Natural killer cell (primary cell): ENCODE measurements around the gene PIK3IP1. TPM values are rescaled to one million over a fixed set of nuclear protein-coding genes. Genes with fewer than 3 reads are reported as not detected.
A peak's percentile ranks its signal among the peaks of the same experiment; 100 is the strongest.

ENCODE experiments used
- ATAC-seq, 3 donors: fragments of 150-1000 bp in 2 of 3; fragments of 200-7000 bp in 1 of 3; cut with Tn5 transposase; 1 replicate in 1 of 3; 2 replicates in 2 of 3; pipeline ENCODE4 v1.10.0; 2021; ENCODE audit warnings: mild to moderate bottlenecking in 2 of 3, moderate library complexity in 2 of 3
- DNase-seq, 2 donors: peaks; one replicate each; pipeline versions ENCODE4 v3.0.0 to v3.0.0-alpha.2; 2013 to 2021; ENCODE audit warnings: mixed read lengths in 1 of 2
- H3K27ac ChIP-seq: one replicate; pipeline ENCODE4 v1.5.1; 2013; ENCODE audit warnings: mild to moderate bottlenecking, low read length
- H3K27me3 ChIP-seq: one replicate; pipeline ENCODE4 v1.6.1; 2013; ENCODE audit warnings: low read length; ENCODE audit not compliant: control insufficient read depth, insufficient read depth
- H3K36me3 ChIP-seq: one replicate; pipeline ENCODE4 v1.6.1; 2013; ENCODE audit warnings: low read length; ENCODE audit not compliant: control insufficient read depth, insufficient read depth
- H3K4me1 ChIP-seq: one replicate; pipeline ENCODE4 v1.6.1; 2013; ENCODE audit warnings: low read length; ENCODE audit not compliant: control insufficient read depth, insufficient read depth
- H3K4me3 ChIP-seq: one replicate; pipeline ENCODE4 v1.5.1; 2013; ENCODE audit warnings: low read length
- H3K9me3 ChIP-seq: one replicate; pipeline ENCODE4 v1.6.1; 2013; ENCODE audit warnings: low read length; ENCODE audit not compliant: control insufficient read depth, insufficient read depth
- H3K27ac Mint-ChIP-seq, 2 donors: one replicate each; pipeline ENCODE4 v1.8.0; 2022; ENCODE audit warnings: mild to moderate bottlenecking in 2 of 2, mixed read lengths in 2 of 2, moderate library complexity in 1 of 2
- H3K27me3 Mint-ChIP-seq, 2 donors: one replicate each; pipeline ENCODE4 v1.8.0; 2022; ENCODE audit warnings: low read depth in 2 of 2, mixed read lengths in 2 of 2
- H3K36me3 Mint-ChIP-seq: one replicate; pipeline ENCODE4 v1.8.0; 2022; ENCODE audit warnings: mixed read lengths
- H3K4me1 Mint-ChIP-seq, 2 donors: one replicate each; pipeline ENCODE4 v1.8.0; 2022; ENCODE audit warnings: mixed read lengths in 2 of 2
- H3K4me3 Mint-ChIP-seq: one replicate; pipeline ENCODE4 v1.8.0; 2022; ENCODE audit warnings: mild to moderate bottlenecking, moderate library complexity, mixed read lengths
- H3K9me3 Mint-ChIP-seq, 2 donors: one replicate each; pipeline ENCODE4 v1.8.0; 2022; ENCODE audit warnings: mixed read lengths in 2 of 2
- WGBS: methylation state at CpG from one replicate; pipeline ENCODE4 v1.1.7; 2013; ENCODE audit warnings: missing lambda C conversion rate; ENCODE audit not compliant: insufficient coverage; 5-methylcytosine and 5-hydroxymethylcytosine counted together
- intact Hi-C: fragments of 100-400 bp; cut with micrococcal nuclease; formaldehyde crosslinking; loops from one replicate; pipeline ENCODE4 v1.14.2; 2022
- total RNA-seq, 4 donors: library from RNA; stranded (reverse); fragments of 120-200 nt in 1 of 4; gene quantifications; one replicate each; pipeline versions ENCODE4 v1.2.3 to v1.2.4, GENCODE V29; 2013 to 2022
- TF ChIP-seq, protein P1 (sequence below): fragments of 200-600 bp; IDR thresholded peaks from one replicate; pipeline ENCODE4 v1.8.0; 2022; ENCODE audit warnings: antibody characterized with exemption

The PIK3IP1 gene
- total RNA-seq, 3 donors from 2014 or later (not counting 1 experiment from before 2014, with no cell fraction given) = 132 to 180 (median 161) TPM

DNA sequence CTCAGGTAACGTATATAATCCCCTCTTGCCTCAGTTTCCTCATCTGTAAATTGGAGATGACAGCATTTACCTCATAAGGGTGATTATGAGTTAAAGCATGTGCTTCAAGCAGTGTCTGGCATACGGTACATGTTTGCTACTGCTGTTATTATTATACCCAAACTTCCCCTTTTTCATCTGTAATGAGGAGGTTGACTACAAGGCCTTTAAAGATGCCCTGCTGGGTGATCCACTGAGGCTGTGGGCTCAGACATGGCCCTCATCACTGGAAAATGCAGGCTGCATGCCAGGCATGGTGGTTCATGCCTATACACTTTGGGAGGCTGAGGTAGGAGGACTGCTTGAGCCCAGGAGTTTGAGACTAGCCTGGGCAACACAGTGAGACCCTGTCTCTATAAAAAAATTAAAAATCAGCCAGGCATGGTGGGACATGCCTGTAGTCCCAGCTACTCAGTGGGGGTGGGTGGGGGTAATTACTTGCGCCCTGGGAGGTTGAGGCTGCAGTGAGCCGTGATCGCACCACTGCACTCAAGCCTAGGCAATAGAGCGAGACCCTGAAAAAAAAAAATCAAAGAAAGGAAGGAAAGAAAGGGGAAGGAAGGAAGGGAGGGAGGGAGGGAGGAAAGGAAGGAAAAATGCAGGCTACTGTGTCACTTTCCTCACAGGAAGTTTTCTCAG, 4.3 kb downstream of the PIK3IP1 start:
- Mint-ChIP-seq H3K4me3 (peak overlapping the region; percentile 69), H3K4me1 (peaks cover 57 to 59% of the 10 kb centered on the region in 2 donors), H3K27ac (peak overlapping the region; percentile 99), H3K27me3 (no peaks in the 10 kb centered on the region), H3K9me3 (no peaks in the 10 kb centered on the region), H3K36me3 (no peaks in the 10 kb centered on the region)
- peaks cover 70% of the 10 kb centered on the region for H3K4me1 ChIP-seq
- intact Hi-C loops = no loop called here
- 72% methylated on average over 5 of the region's 6 CpGs for WGBS
- peak overlapping the region; percentile 99 for H3K27ac ChIP-seq
- H3K27me3 ChIP-seq = no peaks in the 10 kb centered on the region
- TF ChIP-seq, protein P1, sequence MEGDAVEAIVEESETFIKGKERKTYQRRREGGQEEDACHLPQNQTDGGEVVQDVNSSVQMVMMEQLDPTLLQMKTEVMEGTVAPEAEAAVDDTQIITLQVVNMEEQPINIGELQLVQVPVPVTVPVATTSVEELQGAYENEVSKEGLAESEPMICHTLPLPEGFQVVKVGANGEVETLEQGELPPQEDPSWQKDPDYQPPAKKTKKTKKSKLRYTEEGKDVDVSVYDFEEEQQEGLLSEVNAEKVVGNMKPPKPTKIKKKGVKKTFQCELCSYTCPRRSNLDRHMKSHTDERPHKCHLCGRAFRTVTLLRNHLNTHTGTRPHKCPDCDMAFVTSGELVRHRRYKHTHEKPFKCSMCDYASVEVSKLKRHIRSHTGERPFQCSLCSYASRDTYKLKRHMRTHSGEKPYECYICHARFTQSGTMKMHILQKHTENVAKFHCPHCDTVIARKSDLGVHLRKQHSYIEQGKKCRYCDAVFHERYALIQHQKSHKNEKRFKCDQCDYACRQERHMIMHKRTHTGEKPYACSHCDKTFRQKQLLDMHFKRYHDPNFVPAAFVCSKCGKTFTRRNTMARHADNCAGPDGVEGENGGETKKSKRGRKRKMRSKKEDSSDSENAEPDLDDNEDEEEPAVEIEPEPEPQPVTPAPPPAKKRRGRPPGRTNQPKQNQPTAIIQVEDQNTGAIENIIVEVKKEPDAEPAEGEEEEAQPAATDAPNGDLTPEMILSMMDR = no peak
- ATAC-seq = no peak
- H3K36me3 ChIP-seq = peaks cover 42% of the 10 kb centered on the region
- H3K9me3 ChIP-seq = no peaks in the 10 kb centered on the region
- H3K4me3 ChIP-seq = no peak overlapping the region
- DNase-seq = peak in 1 of 2 donors; percentile 8

DNA sequence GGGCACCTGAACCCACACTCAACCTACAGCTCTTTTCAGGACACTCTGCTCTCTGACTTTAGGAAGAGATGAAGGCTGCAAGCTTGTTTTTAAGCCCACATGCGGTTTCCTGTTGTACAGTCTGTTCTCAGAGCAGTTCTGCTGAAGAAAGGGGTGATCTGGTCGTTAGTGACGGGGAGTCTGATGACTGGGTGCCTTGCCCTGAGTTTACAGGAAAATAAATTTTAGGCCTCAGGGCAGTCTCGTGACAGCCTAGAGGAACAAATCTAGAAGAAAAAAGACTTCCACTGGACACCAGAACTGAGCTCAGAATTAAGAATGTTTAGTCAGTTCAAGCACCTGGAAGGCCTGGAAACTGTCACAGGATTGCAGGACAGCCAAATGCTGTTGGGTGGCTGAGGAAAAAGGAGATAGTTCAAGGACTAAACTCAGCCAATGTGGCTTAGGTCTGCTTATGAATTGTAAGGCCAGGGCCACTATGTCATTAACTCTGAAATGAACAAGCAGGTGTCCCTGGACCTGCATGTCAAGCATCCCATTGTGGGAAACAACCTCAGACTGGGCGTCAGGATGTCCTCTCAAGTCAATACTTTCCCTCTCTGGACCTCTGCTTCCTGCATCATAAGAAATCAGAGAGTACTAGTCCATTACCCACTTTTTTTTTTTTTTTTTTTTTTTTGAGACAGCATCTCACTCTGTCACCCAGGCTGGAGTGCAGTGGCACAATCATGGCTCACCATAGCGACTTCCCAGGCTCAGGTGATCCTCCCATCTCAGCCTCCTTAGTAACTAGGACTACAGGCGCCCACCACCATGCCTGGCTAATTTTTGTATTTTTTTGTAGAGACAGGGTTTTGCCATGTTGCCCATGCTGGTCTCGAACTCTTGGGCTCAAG, 5.7 kb downstream of the PIK3IP1 start:
- H3K27ac ChIP-seq = peak overlapping the region; percentile 99
- Mint-ChIP-seq H3K4me1 (peaks cover 45 to 49% of the 10 kb centered on the region in 2 donors), H3K36me3 (no peaks in the 10 kb centered on the region), H3K27me3 (no peaks in the 10 kb centered on the region), H3K9me3 (no peaks in the 10 kb centered on the region), H3K27ac (peak overlapping the region; percentile 99), H3K4me3 (peak overlapping the region; percentile 74)
- H3K9me3 ChIP-seq = no peaks in the 10 kb centered on the region
- intact Hi-C loops = no loop called here
- H3K4me1 ChIP-seq = peaks cover 59% of the 10 kb centered on the region
- ATAC-seq (peak; percentile 11 to 26 (median 13)), DNase-seq (peak; percentile 30 to 86)
- 38% methylated on average over 8 of the region's 8 CpGs for WGBS
- TF ChIP-seq, protein P1 = no peak
- no peaks in the 10 kb centered on the region for H3K27me3 ChIP-seq
- peaks cover 55% of the 10 kb centered on the region for H3K36me3 ChIP-seq
- no peak overlapping the region for H3K4me3 ChIP-seq

DNA sequence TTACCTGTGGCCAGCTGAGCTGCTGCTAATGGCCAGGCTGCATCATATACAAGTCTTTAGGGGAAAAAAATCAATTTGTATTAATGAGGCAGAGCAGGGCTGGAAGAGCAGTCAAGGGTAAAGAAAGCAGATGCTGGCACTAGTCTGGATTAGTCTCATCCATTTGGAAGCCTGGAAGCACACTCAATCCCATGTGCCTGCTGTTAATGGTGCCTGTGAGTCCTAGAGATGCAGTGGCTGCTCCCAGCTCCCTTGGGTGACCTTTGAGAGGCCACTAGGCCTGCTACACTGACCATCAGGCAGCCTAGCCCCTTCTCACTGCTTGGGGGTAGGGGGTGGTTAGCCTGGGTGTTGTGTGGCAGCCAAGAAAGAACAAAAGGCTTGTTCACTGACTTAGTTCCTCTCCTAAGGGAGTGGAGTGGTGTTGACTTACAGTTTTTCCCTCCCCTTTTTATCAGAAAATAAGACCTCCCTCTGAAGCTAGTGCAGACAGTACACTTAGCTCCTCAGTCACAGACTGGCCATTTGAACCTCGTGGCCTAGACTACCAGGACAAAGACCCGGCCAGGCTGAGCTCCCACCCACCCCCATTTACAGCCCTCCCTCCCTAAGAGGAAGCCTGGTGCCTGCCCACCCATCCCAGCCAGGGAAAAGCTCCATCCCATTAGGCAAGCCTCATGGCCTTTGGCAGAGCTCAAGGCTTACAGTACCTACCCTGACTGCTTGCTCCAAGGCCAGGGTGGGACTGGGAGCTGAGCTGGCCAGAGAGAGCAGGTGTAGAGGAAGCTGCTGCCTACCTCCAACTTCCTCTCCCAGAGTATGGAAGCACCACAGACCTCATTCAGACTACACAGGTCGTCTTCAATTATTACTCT, 7.8 kb downstream of the PIK3IP1 start:
- no peaks in the 10 kb centered on the region for H3K9me3 ChIP-seq
- H3K36me3 ChIP-seq = peaks cover 73% of the 10 kb centered on the region
- H3K4me1 Mint-ChIP-seq = peaks cover 34 to 35% of the 10 kb centered on the region in 2 donors
- TF ChIP-seq, protein P1 = no peak
- peaks cover 48% of the 10 kb centered on the region for H3K4me1 ChIP-seq
- H3K27ac Mint-ChIP-seq = peak overlapping the region; percentile 99
- ATAC-seq (no peak), DNase-seq (no peak)
- no peaks in the 10 kb centered on the region for H3K9me3 Mint-ChIP-seq
- peak overlapping the region; percentile 99 for H3K27ac ChIP-seq
- no peaks in the 10 kb centered on the region for H3K27me3 Mint-ChIP-seq
- H3K36me3 Mint-ChIP-seq = peaks cover 5% of the 10 kb centered on the region
- peak overlapping the region; percentile 25 for H3K4me3 Mint-ChIP-seq
- H3K27me3 ChIP-seq = no peaks in the 10 kb centered on the region
- 37% methylated on average over 3 of the region's 3 CpGs for WGBS
- no peak overlapping the region for H3K4me3 ChIP-seq
- intact Hi-C loops = no loop called here
